Measurements from ENCODE around the gene RTN4RL1. TPM values are rescaled to one million over a fixed set of nuclear protein-coding genes. Genes with fewer than 3 reads are reported as not detected.

The RTN4RL1 gene
- total and polyA plus RNA-seq, 2 of the 13 experiments (the other 11 are each of a cell fraction or from before 2014, with no cell fraction given): 0.01 TPM; not detected in 1

- TF ChIP-seq BRF2 (CRISPR knock-in tag; IDR thresholded peaks at IDR 0.05) (peak; percentile 47; the same call in 1 of the 2 replicates), EZH2 (conservative IDR thresholded peaks at IDR 0.05; ENCODE audit: low read depth, low read length) (no peak), ZNF121 (CRISPR knock-in tag; IDR thresholded peaks at IDR 0.05) (no peak), SOX13 (IDR thresholded peaks at IDR 0.05) (no peak), SOX13 (CRISPR knock-in tag; conservative IDR thresholded peaks at IDR 0.05 in 1 of 2, IDR thresholded peaks at IDR 0.05 in 1 of 2) (peak in 1 of 2 experiments; percentile 54; a peak in 1 of 4 replicates), ZNF512 (CRISPR knock-in tag; IDR thresholded peaks at IDR 0.05) (no peak), ZNF382 (CRISPR knock-in tag; IDR thresholded peaks at IDR 0.05; ENCODE audit: borderline replicate concordance) (no peak), SALL2 (CRISPR knock-in tag; IDR thresholded peaks at IDR 0.05) (no peak), ZNF546 (CRISPR knock-in tag; conservative IDR thresholded peaks at IDR 0.05) (no peak), ZNF777 (CRISPR knock-in tag; IDR thresholded peaks at IDR 0.05) (no peak; the same call in 1 of the 2 replicates), ZNF33A (CRISPR knock-in tag; IDR thresholded peaks at IDR 0.05; ENCODE audit: borderline replicate concordance) (no peak), ZBTB10 (CRISPR knock-in tag; IDR thresholded peaks at IDR 0.05; ENCODE audit: borderline replicate concordance) (peak; percentile 89), FOSL2 (CRISPR knock-in tag; IDR thresholded peaks at IDR 0.05) (peak; percentile 17; the same call in 1 of the 2 replicates), ZNF678 (CRISPR knock-in tag; IDR thresholded peaks at IDR 0.05) (no peak), RFX3 (CRISPR knock-in tag; IDR thresholded peaks at IDR 0.05) (no peak), YEATS2 (CRISPR knock-in tag; IDR thresholded peaks at IDR 0.05; ENCODE audit: borderline replicate concordance) (no peak), ONECUT2 (CRISPR knock-in tag; IDR thresholded peaks at IDR 0.05) (peak; percentile 84), ZNF263 (CRISPR knock-in tag; IDR thresholded peaks at IDR 0.05) (0 out of 2 replicates have a peak, but pooled peaks have one; percentile 4), ZNF761 (CRISPR knock-in tag; conservative IDR thresholded peaks at IDR 0.05) (no peak), DDIT3 (CRISPR knock-in tag; IDR thresholded peaks at IDR 0.05) (no peak), ETV6 (CRISPR knock-in tag; conservative IDR thresholded peaks at IDR 0.05) (no peak), GTF2F1 (IDR thresholded peaks at IDR 0.05; ENCODE audit: low read length) (no peak), ZBTB42 (CRISPR knock-in tag; IDR thresholded peaks at IDR 0.05) (no peak), ZBTB38 (CRISPR knock-in tag; IDR thresholded peaks at IDR 0.05) (no peak; the same call in 1 of the 2 replicates), ZNF839 (CRISPR knock-in tag; IDR thresholded peaks at IDR 0.05; ENCODE audit: borderline replicate concordance) (no peak)
These were observed 27.0 kb downstream of the RTN4RL1 start (continued) for GRCh38 chr17:1997927-1998742.

Data from HepG2 (cell line).